Measurements from ENCODE around the gene ATOH8. TPM values are rescaled to one million over a fixed set of nuclear protein-coding genes. Genes with fewer than 3 reads are reported as not detected.

ATOH8 gene
- total and polyA plus RNA-seq, 2 donors (not counting 3 experiments of a cell fraction or from before 2014, with no cell fraction given) = 10.3 to 12.8 TPM

GRCh38 chr2:85800586-85800985, 46.8 kb downstream of the ATOH8 start:
- CTCF ChIA-PET = interaction anchor here (1.0 to 1.9 kb wide), 2 partner anchors 49 to 72 kb away, joined by 3 to 7 read pairs; no protein-coding TSS in a partner anchor
- TF ChIP-seq POLR2AphosphoS5 (IDR thresholded peaks at IDR 0.05; ENCODE audit: insufficient read depth, low read depth, low read length) (no peak), MYC (IDR thresholded peaks at IDR 0.05; ENCODE audit: low read depth, low read length) (no peak), FOS (IDR thresholded peaks at IDR 0.05; ENCODE audit: borderline replicate concordance, insufficient read depth, low read length) (no peak), POLR2A (IDR thresholded peaks at IDR 0.05; ENCODE audit: low read depth, low read length) (no peak), JUN (IDR thresholded peaks at IDR 0.05; ENCODE audit: borderline replicate concordance, insufficient read depth, insufficient read length, low read depth) (no peak), EZH2 (IDR thresholded peaks at IDR 0.05; ENCODE audit: borderline replicate concordance, low read depth, low read length, severe bottlenecking) (no peak), GATA2 (IDR thresholded peaks at IDR 0.05; ENCODE audit: insufficient read depth, insufficient read length, low read depth, low read length) (no peak)
- TF ChIP-seq, protein P1, sequence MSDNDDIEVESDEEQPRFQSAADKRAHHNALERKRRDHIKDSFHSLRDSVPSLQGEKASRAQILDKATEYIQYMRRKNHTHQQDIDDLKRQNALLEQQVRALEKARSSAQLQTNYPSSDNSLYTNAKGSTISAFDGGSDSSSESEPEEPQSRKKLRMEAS (IDR thresholded peaks at IDR 0.05; ENCODE audit: insufficient read depth, insufficient read length) = no peak
- TF ChIP-seq, protein P2, sequence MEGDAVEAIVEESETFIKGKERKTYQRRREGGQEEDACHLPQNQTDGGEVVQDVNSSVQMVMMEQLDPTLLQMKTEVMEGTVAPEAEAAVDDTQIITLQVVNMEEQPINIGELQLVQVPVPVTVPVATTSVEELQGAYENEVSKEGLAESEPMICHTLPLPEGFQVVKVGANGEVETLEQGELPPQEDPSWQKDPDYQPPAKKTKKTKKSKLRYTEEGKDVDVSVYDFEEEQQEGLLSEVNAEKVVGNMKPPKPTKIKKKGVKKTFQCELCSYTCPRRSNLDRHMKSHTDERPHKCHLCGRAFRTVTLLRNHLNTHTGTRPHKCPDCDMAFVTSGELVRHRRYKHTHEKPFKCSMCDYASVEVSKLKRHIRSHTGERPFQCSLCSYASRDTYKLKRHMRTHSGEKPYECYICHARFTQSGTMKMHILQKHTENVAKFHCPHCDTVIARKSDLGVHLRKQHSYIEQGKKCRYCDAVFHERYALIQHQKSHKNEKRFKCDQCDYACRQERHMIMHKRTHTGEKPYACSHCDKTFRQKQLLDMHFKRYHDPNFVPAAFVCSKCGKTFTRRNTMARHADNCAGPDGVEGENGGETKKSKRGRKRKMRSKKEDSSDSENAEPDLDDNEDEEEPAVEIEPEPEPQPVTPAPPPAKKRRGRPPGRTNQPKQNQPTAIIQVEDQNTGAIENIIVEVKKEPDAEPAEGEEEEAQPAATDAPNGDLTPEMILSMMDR (IDR thresholded peaks at IDR 0.05; ENCODE audit: extremely low read depth in 1 of 2, insufficient read depth in 1 of 2, low read depth in 1 of 2, low read length in 2 of 2) = no peak
- DNase-seq (ENCODE audit: low read depth, low spot score) = no peak
- dilution Hi-C loops (cut with MboI; ENCODE audit: extremely low pct_ligation_motif_present, low sequenced_read_pairs) = loop anchor here (25.0 kb wide), 1 partner anchor 88 kb away; no protein-coding TSS in a partner anchor
- POLR2A ChIA-PET = no interaction called here
- no peak for FAIRE-seq
- intact Hi-C loops (cut with micrococcal nuclease) = no loop called here
- no peak overlapping the region for H3K4me2 ChIP-seq (ENCODE audit: insufficient read depth, low read length)
- H3K36me3 ChIP-seq (ENCODE audit: control insufficient read depth in 2 of 2, extremely low read depth in 1 of 2, insufficient read depth in 2 of 2, low read length in 2 of 2) = no peaks in the 10 kb centered on the region
- H3K9me3 ChIP-seq (replicated peaks; ENCODE audit: control insufficient read depth, insufficient read depth, low read length) = no peaks in the 10 kb centered on the region
- no peak overlapping the region for H3K27ac ChIP-seq (ENCODE audit: insufficient read depth, low read depth, low read length)
- H3K4me3 ChIP-seq (replicated peaks in 1 of 3; ENCODE audit: insufficient read depth in 1 of 3, low read depth in 1 of 3, low read length in 3 of 3) = no peak overlapping the region
- H3K9ac ChIP-seq (replicated peaks; ENCODE audit: extremely low read depth, insufficient read depth, low read length) = no peak overlapping the region
- no peaks in the 10 kb centered on the region for H3K27me3 ChIP-seq (ENCODE audit: control insufficient read depth in 2 of 2, insufficient read depth in 2 of 2, low read length in 2 of 2)
- H4K20me1 ChIP-seq (replicated peaks; ENCODE audit: control insufficient read depth, extremely low read depth, insufficient read depth, low read length) = no peaks in the 10 kb centered on the region
- H2AFZ ChIP-seq (ENCODE audit: low read depth, low read length) = no peak overlapping the region
- no TSS peak for BruUV-seq (replicated peaks)
- peaks cover 8% of the 10 kb centered on the region for H3K4me1 ChIP-seq (ENCODE audit: control insufficient read depth, extremely low read depth, insufficient read depth, low read length)
- no peaks in the 10 kb centered on the region for H3K79me2 ChIP-seq (ENCODE audit: control insufficient read depth, insufficient read depth, low read length)
- H3K9me1 ChIP-seq (replicated peaks; ENCODE audit: control insufficient read depth, extremely low read depth, insufficient read depth, low read length) = no peaks in the 10 kb centered on the region

Measured in endothelial cell of umbilical vein (primary cell).